Activated naive CD4-positive, alpha-beta T cell treated with anti-CD3 and anti-CD28 coated beads, Interleukin-2, amount 50 U/mL, for 16 hours (primary cell): ENCODE measurements around the gene CTNND2.

Source experiments
- DNase-seq: peaks from one replicate; pipeline ENCODE4 v3.0.0-alpha.2; 2020

The CTNND2 gene

GRCh38 chr5:11579351-11579750, 324.9 kb downstream of the CTNND2 start:
- no peak for DNase-seq

- no peak for DNase-seq
These were observed 329.5 kb downstream of the CTNND2 start for GRCh38 chr5:11574787-11575186.

- DNase-seq: no peak
These were observed 330.9 kb downstream of the CTNND2 start for GRCh38 chr5:11573140-11573992.

- DNase-seq: no peak
These were observed 339.5 kb downstream of the CTNND2 start for GRCh38 chr5:11564706-11565105.

- no peak for DNase-seq
These were observed 340.4 kb downstream of the CTNND2 start for GRCh38 chr5:11563822-11564221.

- no peak for DNase-seq
These were observed 343.1 kb downstream of the CTNND2 start for GRCh38 chr5:11560915-11561697.

GRCh38 chr5:11557063-11557462, 347.2 kb downstream of the CTNND2 start:
- no peak for DNase-seq

GRCh38 chr5:11555171-11555570, 349.1 kb downstream of the CTNND2 start:
- no peak for DNase-seq

- DNase-seq: no peak
These were observed 356.5 kb downstream of the CTNND2 start for GRCh38 chr5:11547730-11548129.

GRCh38 chr5:11547140-11547539, 357.1 kb downstream of the CTNND2 start:
- DNase-seq: no peak

- DNase-seq: no peak
These were observed 364.1 kb downstream of the CTNND2 start for GRCh38 chr5:11540112-11540511.

GRCh38 chr5:11531811-11532555, 372.3 kb downstream of the CTNND2 start:
- DNase-seq: no peak

GRCh38 chr5:11528720-11529119, 375.5 kb downstream of the CTNND2 start:
- no peak for DNase-seq

- DNase-seq: no peak
These were observed 376.4 kb downstream of the CTNND2 start for GRCh38 chr5:11527652-11528349.

- DNase-seq: no peak
These were observed 379.2 kb downstream of the CTNND2 start for GRCh38 chr5:11525020-11525419.

GRCh38 chr5:11524188-11524587, 380.1 kb downstream of the CTNND2 start:
- no peak for DNase-seq

GRCh38 chr5:11522796-11523195, 381.4 kb downstream of the CTNND2 start:
- no peak for DNase-seq

- DNase-seq: no peak
These were observed 383.9 kb downstream of the CTNND2 start for GRCh38 chr5:11520241-11520930.

- no peak for DNase-seq
These were observed 385.0 kb downstream of the CTNND2 start for GRCh38 chr5:11519236-11519635.

- DNase-seq: no peak
These were observed 385.6 kb downstream of the CTNND2 start for GRCh38 chr5:11518676-11519075.

GRCh38 chr5:11514705-11515432, 389.4 kb downstream of the CTNND2 start:
- no peak for DNase-seq
